HepG2 (cell line): ENCODE measurements around the gene TSHZ2. TPM values are rescaled to one million over a fixed set of nuclear protein-coding genes. Genes with fewer than 3 reads are reported as not detected.

Source experiments
- ATF7-NPFF ChIP-seq: sonication (generic); formaldehyde crosslinking; IDR thresholded peaks from 2 replicates; pipeline ENCODE4 v1.8.1; 2023; ENCODE audit warnings: mild to moderate bottlenecking, low read depth, missing genetic modification reagents, moderate library complexity
- FOXM1 ChIP-seq: sonication (generic); formaldehyde crosslinking; IDR thresholded peaks from 2 replicates; pipeline ENCODE4 v1.5.0; 2020; ENCODE audit warnings: missing genetic modification reagents
- GLI4 ChIP-seq: sonication (generic); formaldehyde crosslinking; IDR thresholded peaks from 2 replicates; pipeline ENCODE4 v1.5.1; 2020; ENCODE audit warnings: missing genetic modification reagents, mild to moderate bottlenecking, moderate library complexity, borderline replicate concordance
- NFYB ChIP-seq: sonication (generic); formaldehyde crosslinking; IDR thresholded peaks from 2 replicates; pipeline ENCODE4 v1.4.0; 2020; ENCODE audit warnings: missing genetic modification reagents
- SNAI1 ChIP-seq: sonication (generic); formaldehyde crosslinking; IDR thresholded peaks from 2 replicates; pipeline ENCODE4 v1.5.0; 2020; ENCODE audit warnings: mild to moderate bottlenecking, missing genetic modification reagents, borderline replicate concordance
- TBL1XR1 ChIP-seq: fragments of 150-350 bp; IDR thresholded peaks from 2 replicates; pipeline ENCODE4 v1.6.1; 2014; ENCODE audit warnings: borderline replicate concordance, low read length; ENCODE audit not compliant: partially characterized antibody
- ZNF101 ChIP-seq: sonication (generic); formaldehyde crosslinking; IDR thresholded peaks from 2 replicates; pipeline ENCODE4 v1.4.0; 2020; ENCODE audit warnings: mild to moderate bottlenecking, low read depth, missing genetic modification reagents, borderline replicate concordance
- ZNF33B ChIP-seq: sonication (generic); formaldehyde crosslinking; IDR thresholded peaks from 2 replicates; pipeline ENCODE4 v1.5.1; 2020; ENCODE audit warnings: mild to moderate bottlenecking, missing genetic modification reagents
- ZNF672 ChIP-seq: sonication (generic); formaldehyde crosslinking; IDR thresholded peaks from 2 replicates; pipeline ENCODE4 v1.8.1; 2022; ENCODE audit warnings: missing genetic modification reagents
- ZNF83 ChIP-seq: sonication (generic); formaldehyde crosslinking; IDR thresholded peaks from 2 replicates; pipeline ENCODE4 v1.4.0; 2020; ENCODE audit warnings: missing genetic modification reagents, mild to moderate bottlenecking, borderline replicate concordance
- polyA plus RNA-seq, 8 experiments: library from polyadenylated mRNA; depleted of rRNA in 3 of 8; stranded (reverse) in 7 of 8; unstranded in 1 of 8; fragments of >200 nt; fragmentation: Illumina TruSeq in 4 of 8; extraction: Trizol in 4 of 8; gene quantifications; 2 replicates each; pipeline versions ENCODE4 v1.2.1 to v1.2.3, GENCODE V29; 2011 to 2016; ENCODE audit warnings: low read depth in 4 of 8, missing spikeins in 1 of 8, mixed read lengths in 1 of 8; ENCODE audit not compliant: insufficient read depth in 1 of 8
- total RNA-seq, 5 experiments: library from RNA; depleted of rRNA; stranded (reverse); fragments of >200 nt; fragmentation: Illumina TruSeq; extraction: Trizol; gene quantifications; 2 replicates each; pipeline ENCODE4 v1.2.3, GENCODE V29; 2016; ENCODE audit warnings: low read depth in 1 of 5
- TF ChIP-seq, protein P1 (sequence below): fragments of 450-650 bp; IDR thresholded peaks from 2 replicates; pipeline ENCODE4 v1.6.1; 2016
- TF ChIP-seq, protein P2 (sequence below): sonication (generic); formaldehyde crosslinking; IDR thresholded peaks from 2 replicates; pipeline ENCODE4 v1.4.0; 2020; ENCODE audit warnings: missing genetic modification reagents
- TF ChIP-seq, protein P3 (sequence below): IDR thresholded peaks from 2 replicates; pipeline ENCODE4 v1.6.1; 2016; ENCODE audit warnings: low read depth, control low read depth
- TF ChIP-seq, protein P4 (sequence below): sonication (generic); formaldehyde crosslinking; IDR thresholded peaks from 2 replicates; pipeline ENCODE4 v1.8.1; 2023; ENCODE audit warnings: mild to moderate bottlenecking, missing genetic modification reagents
- TF ChIP-seq, protein P5 (sequence below): IDR thresholded peaks from 2 replicates; pipeline ENCODE4 v1.6.1; 2016; ENCODE audit warnings: low read depth, borderline replicate concordance
- TF ChIP-seq, protein P6 (sequence below): fragments of 450-650 bp; IDR thresholded peaks from 2 replicates; pipeline ENCODE4 v1.6.1; 2017; ENCODE audit warnings: mild to moderate bottlenecking

The TSHZ2 gene
- total and polyA plus RNA-seq, 2 of the 13 experiments (the other 11 are each of a cell fraction or from before 2014, with no cell fraction given): 0.01 TPM; not detected in 1

DNA sequence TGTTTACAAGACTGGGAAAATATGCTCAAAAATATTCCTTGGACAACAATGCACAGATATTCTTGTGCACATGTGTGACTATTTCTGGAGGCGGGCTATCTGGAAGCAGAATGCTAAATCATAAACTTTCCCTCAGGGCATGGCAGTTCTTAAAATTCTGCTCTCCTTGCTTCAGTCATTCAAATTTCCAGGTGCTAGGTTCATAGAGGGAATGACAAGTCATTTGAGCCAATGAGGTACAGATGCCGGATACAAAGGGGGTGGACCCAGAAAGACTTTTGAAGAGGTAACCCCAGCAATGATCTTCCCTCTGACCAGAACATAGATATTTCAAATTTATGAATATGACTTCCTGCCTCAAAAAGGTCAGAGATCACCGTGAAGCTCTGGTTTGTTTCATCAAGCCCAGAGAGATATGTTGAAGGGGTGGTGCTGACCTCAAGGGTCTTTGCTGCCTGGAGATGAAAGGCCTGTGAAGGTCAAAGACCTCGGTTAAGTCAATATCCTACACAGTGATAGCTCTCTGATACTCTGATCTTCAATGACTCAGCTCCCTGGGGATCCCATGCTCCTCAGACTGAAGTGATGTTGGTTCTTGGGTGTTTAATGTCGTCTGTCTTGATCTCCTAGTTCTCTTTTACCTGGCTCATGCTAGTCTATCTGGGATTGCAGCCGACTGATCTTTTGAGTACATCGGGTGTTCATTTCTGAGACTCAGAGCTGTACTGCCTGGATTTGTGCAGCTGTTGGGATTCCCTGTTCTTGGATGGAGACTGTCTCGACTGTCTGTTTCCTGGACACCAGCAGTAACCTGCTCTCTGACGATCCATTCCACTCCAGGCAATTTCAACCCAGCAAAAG, 47.5 kb upstream of the TSHZ2 start (continued):
- no peak for TF ChIP-seq ZNF83
- TF ChIP-seq, protein P1, sequence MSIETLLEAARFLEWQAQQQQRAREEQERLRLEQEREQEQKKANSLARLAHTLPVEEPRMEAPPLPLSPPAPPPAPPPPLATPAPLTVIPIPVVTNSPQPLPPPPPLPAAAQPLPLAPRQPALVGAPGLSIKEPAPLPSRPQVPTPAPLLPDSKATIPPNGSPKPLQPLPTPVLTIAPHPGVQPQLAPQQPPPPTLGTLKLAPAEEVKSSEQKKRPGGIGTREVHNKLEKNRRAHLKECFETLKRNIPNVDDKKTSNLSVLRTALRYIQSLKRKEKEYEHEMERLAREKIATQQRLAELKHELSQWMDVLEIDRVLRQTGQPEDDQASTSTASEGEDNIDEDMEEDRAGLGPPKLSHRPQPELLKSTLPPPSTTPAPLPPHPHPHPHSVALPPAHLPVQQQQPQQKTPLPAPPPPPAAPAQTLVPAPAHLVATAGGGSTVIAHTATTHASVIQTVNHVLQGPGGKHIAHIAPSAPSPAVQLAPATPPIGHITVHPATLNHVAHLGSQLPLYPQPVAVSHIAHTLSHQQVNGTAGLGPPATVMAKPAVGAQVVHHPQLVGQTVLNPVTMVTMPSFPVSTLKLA: no peak
- TF ChIP-seq, protein P2, sequence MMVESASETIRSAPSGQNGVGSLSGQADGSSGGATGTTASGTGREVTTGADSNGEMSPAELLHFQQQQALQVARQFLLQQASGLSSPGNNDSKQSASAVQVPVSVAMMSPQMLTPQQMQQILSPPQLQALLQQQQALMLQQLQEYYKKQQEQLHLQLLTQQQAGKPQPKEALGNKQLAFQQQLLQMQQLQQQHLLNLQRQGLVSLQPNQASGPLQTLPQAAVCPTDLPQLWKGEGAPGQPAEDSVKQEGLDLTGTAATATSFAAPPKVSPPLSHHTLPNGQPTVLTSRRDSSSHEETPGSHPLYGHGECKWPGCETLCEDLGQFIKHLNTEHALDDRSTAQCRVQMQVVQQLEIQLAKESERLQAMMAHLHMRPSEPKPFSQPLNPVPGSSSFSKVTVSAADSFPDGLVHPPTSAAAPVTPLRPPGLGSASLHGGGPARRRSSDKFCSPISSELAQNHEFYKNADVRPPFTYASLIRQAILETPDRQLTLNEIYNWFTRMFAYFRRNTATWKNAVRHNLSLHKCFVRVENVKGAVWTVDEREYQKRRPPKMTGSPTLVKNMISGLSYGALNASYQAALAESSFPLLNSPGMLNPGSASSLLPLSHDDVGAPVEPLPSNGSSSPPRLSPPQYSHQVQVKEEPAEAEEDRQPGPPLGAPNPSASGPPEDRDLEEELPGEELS (CRISPR knock-in tag): peak; percentile 92
- TF ChIP-seq ZNF101 (CRISPR knock-in tag): no peak
- TF ChIP-seq ZNF33B (CRISPR knock-in tag): no peak
- TF ChIP-seq, protein P3, sequence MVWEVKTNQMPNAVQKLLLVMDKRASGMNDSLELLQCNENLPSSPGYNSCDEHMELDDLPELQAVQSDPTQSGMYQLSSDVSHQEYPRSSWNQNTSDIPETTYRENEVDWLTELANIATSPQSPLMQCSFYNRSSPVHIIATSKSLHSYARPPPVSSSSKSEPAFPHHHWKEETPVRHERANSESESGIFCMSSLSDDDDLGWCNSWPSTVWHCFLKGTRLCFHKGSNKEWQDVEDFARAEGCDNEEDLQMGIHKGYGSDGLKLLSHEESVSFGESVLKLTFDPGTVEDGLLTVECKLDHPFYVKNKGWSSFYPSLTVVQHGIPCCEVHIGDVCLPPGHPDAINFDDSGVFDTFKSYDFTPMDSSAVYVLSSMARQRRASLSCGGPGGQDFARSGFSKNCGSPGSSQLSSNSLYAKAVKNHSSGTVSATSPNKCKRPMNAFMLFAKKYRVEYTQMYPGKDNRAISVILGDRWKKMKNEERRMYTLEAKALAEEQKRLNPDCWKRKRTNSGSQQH (CRISPR knock-in tag): no peak
- TF ChIP-seq SNAI1: no peak
- peak; percentile 71; the same call in 1 of the 2 replicates for TF ChIP-seq ZNF672
- TF ChIP-seq, protein P4, sequence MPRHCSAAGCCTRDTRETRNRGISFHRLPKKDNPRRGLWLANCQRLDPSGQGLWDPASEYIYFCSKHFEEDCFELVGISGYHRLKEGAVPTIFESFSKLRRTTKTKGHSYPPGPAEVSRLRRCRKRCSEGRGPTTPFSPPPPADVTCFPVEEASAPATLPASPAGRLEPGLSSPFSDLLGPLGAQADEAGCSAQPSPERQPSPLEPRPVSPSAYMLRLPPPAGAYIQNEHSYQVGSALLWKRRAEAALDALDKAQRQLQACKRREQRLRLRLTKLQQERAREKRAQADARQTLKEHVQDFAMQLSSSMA: 0 out of 2 replicates have a peak, but pooled peaks have one; percentile 48
- 0 out of 2 replicates have a peak, but pooled peaks have one; percentile 11 for TF ChIP-seq ATF7-NPFF (CRISPR knock-in tag)
- TF ChIP-seq, protein P5, sequence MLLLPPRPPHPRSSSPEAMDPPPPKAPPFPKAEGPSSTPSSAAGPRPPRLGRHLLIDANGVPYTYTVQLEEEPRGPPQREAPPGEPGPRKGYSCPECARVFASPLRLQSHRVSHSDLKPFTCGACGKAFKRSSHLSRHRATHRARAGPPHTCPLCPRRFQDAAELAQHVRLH: peak; percentile 95; the same call in 1 of the 2 replicates
- TF ChIP-seq GLI4 (CRISPR knock-in tag): no peak
- TF ChIP-seq TBL1XR1: peak; percentile 72
- no peak for TF ChIP-seq FOXM1 (CRISPR knock-in tag)
- TF ChIP-seq, protein P6, sequence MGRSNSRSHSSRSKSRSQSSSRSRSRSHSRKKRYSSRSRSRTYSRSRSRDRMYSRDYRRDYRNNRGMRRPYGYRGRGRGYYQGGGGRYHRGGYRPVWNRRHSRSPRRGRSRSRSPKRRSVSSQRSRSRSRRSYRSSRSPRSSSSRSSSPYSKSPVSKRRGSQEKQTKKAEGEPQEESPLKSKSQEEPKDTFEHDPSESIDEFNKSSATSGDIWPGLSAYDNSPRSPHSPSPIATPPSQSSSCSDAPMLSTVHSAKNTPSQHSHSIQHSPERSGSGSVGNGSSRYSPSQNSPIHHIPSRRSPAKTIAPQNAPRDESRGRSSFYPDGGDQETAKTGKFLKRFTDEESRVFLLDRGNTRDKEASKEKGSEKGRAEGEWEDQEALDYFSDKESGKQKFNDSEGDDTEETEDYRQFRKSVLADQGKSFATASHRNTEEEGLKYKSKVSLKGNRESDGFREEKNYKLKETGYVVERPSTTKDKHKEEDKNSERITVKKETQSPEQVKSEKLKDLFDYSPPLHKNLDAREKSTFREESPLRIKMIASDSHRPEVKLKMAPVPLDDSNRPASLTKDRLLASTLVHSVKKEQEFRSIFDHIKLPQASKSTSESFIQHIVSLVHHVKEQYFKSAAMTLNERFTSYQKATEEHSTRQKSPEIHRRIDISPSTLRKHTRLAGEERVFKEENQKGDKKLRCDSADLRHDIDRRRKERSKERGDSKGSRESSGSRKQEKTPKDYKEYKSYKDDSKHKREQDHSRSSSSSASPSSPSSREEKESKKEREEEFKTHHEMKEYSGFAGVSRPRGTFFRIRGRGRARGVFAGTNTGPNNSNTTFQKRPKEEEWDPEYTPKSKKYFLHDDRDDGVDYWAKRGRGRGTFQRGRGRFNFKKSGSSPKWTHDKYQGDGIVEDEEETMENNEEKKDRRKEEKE: no peak
- TF ChIP-seq NFYB (CRISPR knock-in tag): peak; percentile 70
